HG03039 (cell line): ENCODE data around the gene OBP2A.
"Not testable (repeated sequence)": the region's sequence is repeated elsewhere in the genome, so short reads cannot be mapped to it uniquely, and the experiment has no call there.

ENCODE experiments used
- ATAC-seq: cut with Tn5 transposase; IDR thresholded peaks from one replicate; pipeline ENCODE4 v1.9.1; 2021; ENCODE audit warnings: mild to moderate bottlenecking, moderate library complexity; ENCODE audit not compliant: unreplicated experiment

The OBP2A gene

GRCh38 chr9:135545646-135546176 is at the start of gene OBP2A:
Gene OBP2A (plus strand): TSS chr9:135546126. CDS start chr9:135546181, 55 bp downstream.
- not testable (repeated sequence) for ATAC-seq

GRCh38 chr9:135498381-135499126 is 47.4 kb upstream of the OBP2A start:
- no peak for ATAC-seq

- peak; percentile 36 for ATAC-seq
Measured at GRCh38 chr9:135499326-135500070, 46.4 kb upstream of the OBP2A start.

GRCh38 chr9:135500071-135500524 is 45.8 kb upstream of the OBP2A start:
- ATAC-seq = no peak

GRCh38 chr9:135500525-135501260 is 45.2 kb upstream of the OBP2A start, which contains the start of gene MRPS2:
Gene MRPS2 (plus strand): TSS chr9:135500682. CDS start chr9:135500711, 29 bp downstream.
- peak; percentile 88 for ATAC-seq

- no peak for ATAC-seq
Measured at GRCh38 chr9:135501261-135502167, 44.4 kb upstream of the OBP2A start.

- no peak for ATAC-seq
Measured at GRCh38 chr9:135502168-135502872, 43.6 kb upstream of the OBP2A start.

- ATAC-seq = no peak
Measured at GRCh38 chr9:135502873-135503321, 43.0 kb upstream of the OBP2A start.

- no peak for ATAC-seq
Measured at GRCh38 chr9:135503371-135504261, 42.3 kb upstream of the OBP2A start.

GRCh38 chr9:135504262-135505243 is 41.4 kb upstream of the OBP2A start:
- no peak for ATAC-seq

- no peak for ATAC-seq
Measured at GRCh38 chr9:135505406-135506187, 40.3 kb upstream of the OBP2A start.

GRCh38 chr9:135506327-135507103 is 39.4 kb upstream of the OBP2A start:
- ATAC-seq = no peak

- ATAC-seq = no peak
Measured at GRCh38 chr9:135507104-135508035, 38.6 kb upstream of the OBP2A start.

GRCh38 chr9:135508211-135508820 is 37.6 kb upstream of the OBP2A start:
- no peak for ATAC-seq
